GM12801 (cell line): ENCODE measurements around the gene GLT8D1.

ENCODE experiments used
- CTCF ChIP-seq: IDR thresholded peaks from one replicate; pipeline ENCODE4 v1.5.1; 2011; ENCODE audit warnings: control low read depth; ENCODE audit not compliant: insufficient read length; ENCODE audit errors: extremely low read depth

The GLT8D1 gene, protein sequence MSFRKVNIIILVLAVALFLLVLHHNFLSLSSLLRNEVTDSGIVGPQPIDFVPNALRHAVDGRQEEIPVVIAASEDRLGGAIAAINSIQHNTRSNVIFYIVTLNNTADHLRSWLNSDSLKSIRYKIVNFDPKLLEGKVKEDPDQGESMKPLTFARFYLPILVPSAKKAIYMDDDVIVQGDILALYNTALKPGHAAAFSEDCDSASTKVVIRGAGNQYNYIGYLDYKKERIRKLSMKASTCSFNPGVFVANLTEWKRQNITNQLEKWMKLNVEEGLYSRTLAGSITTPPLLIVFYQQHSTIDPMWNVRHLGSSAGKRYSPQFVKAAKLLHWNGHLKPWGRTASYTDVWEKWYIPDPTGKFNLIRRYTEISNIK

DNA sequence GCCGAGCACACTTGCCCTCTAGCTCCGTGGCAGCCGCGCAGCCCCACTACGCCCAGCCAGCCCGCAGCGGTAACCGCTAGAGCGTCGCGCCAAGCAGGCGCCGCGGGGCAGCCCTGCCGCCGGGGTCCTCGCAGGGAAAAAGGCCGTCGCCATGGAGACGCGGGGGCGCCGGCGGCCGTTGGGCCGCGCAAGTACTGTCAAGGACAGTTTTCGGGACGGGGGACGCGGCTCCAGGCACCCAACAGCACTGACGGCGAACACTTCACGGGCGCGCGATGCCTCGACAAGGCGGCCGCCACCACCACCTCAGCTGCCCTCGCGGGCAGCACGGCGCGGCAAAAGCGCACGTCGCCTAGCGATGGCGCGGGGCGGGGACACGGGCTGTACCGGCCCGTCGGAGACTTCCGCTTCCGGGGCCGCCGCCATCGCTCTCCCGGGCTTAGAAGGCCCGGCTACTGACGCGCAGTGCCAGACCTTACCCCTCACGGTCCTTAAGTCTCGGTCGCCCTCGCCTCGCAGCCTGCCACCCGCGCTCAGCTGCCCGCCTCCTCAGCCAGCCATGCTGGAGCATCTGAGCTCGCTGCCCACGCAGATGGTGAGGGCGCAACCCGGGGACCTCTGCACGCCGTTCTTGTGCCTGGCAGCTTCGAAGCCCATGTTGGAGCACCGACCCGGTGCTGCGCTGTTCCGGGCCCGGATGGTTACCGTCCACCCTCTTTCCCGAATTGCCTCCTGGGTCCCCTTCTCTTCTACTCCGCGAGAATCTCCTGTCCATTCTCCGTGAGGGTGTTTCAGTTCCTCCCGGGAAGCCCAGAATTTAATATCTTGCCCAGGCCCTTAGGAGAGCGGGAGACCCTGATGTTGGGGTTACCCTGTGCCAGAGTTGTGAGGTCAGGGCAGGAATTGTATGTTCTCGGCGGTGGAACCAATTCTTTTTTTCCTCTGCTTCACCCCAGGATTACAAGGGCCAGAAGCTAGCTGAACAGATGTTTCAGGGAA, at the start of gene GLT8D1, which contains the start of gene SPCS1:
Gene GLT8D1, minus strand, starts transcription at position 104 of the 999 bp plus-strand sequence. CDS start 5,331 bp downstream, outside the sequence.
Gene SPCS1, plus strand, starts transcription at position 419 of the 999 bp plus-strand sequence. Its CDS starts 141 bp downstream, at position 560.
- TF ChIP-seq CTCF, result no peak

DNA sequence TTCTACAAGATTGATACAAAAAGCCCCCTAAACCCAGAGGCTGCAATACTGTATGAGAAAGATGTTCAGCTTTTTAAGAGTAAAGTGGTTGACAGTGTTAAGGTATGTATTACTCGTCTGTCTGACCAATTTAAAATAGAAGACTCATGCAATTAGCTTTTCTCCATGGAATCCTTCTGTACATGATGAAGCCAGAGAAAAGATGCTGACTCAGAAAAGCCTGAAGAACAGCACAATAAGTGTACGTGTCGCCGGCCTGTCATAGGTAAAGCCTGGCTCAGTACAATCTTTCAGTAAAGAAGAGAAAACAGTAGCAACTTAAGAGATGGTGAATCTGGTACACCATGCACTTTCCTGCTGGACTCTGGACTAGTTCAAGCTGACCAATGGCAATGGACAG, 48.8 kb upstream of the GLT8D1 start:
- TF ChIP-seq CTCF, result no peak

DNA sequence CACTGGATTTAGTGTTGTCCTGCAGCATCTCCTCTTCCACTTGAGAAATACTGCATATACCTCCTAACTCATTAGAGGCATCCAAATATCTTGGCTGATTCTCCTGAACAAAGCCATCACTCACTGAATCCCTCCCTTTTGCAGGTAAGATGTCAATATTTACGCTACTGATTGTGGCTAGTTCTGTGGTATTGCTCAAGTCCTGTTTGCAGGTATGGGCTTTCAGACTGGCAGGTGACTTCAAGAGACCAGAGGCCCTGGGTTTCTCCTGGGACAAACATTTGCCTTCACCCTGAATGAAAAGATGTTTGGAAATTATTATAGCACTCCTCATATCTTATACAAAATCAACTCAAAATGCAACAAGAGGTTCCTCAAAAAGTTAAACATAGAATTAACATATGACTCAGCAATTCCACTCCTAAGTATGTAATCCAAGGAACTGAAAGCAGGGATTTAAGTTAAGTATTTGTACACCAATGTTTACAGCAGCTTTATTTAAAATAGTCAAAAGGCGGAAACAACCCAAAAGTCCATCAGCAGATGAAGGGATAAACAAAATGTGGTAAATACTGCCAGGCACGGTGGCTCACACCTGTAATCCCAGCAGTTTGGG, 46.6 kb upstream of the GLT8D1 start:
- TF ChIP-seq CTCF, result no peak

DNA sequence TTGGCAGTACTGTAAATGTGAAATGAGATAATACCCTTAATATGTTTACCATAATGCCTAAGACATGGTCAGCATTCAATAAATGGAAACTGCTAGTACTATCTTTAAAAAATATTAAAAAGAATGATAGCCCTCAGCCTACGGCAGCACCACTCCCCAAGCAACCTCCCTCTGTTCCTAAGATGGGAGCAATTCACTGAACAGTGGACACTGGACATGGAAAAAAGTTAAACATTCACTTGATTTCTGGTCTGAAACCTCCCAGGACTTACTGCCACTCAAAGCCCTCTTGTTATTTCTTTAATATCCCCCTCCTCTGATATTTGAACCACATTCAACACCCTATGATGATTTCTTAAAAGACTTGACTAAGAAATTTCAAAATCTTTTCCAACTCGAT, 38.1 kb upstream of the GLT8D1 start:
- no peak for TF ChIP-seq CTCF

- no peak for TF ChIP-seq CTCF
These were observed 37.6 kb upstream of the GLT8D1 start for GRCh38 chr3:52743152-52743551.

DNA sequence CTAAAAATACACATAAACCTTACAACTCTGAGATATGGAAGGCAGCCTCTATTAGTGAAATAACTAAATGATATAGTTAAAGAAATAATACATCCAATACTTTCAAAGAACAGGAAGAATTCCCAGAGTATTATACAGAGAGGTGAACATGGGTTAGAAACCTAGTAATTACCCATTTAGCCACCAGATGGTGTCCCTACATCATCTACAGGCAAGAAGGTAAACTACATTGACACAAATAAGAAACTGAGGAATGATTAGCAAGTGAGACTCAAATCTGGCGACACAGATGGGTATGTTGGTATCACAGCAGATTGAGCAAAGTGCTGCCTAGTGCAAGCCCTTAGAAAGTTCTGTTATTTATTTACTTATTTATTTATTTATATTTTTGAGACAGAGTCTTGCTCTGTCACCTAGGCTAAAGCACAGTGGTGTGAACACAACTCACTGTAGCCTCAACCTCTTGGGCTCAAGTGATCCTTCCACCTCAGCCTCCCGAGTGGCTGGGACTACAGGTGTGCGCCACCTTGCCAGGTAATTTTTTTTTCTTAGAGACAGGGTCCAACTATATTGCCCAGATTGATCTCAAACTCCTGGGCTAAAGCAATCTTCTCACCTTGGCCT, 36.9 kb upstream of the GLT8D1 start:
- no peak for TF ChIP-seq CTCF

- no peak for TF ChIP-seq CTCF
These were observed 34.1 kb upstream of the GLT8D1 start for GRCh38 chr3:52739730-52740129.
